ENCODE results near the gene GOLGA6L2. TPM values are rescaled to one million over a fixed set of nuclear protein-coding genes. Genes with fewer than 3 reads are reported as not detected.

The GOLGA6L2 gene
- polyA plus RNA-seq, 3 donors = not detected

- H3K4me3 Mint-ChIP-seq = no peak overlapping the region
These were observed 24.7 kb downstream of the GOLGA6L2 start for GRCh38 chr15:23422099-23422945.

More at GRCh38 chr15:23422099-23422945, 24.7 kb downstream of the GOLGA6L2 start:
- Histone ChIP-seq H3K27me3 (ENCODE audit: control insufficient read depth in 2 of 2, insufficient read depth in 2 of 2, low read length in 2 of 2) (no peaks in the 10 kb centered on the region), H2AFZ (ENCODE audit: insufficient read depth, low read depth, low read length, poor library complexity, severe bottlenecking) (no peak overlapping the region), H3K4me3 (replicated peaks in 1 of 3; ENCODE audit: low read depth in 2 of 3, low read length in 3 of 3) (no peak overlapping the region), H3K9ac (ENCODE audit: insufficient read depth, low read length, poor library complexity, severe bottlenecking) (no peak overlapping the region), H3K27ac (ENCODE audit: low read depth in 1 of 2, low read length in 2 of 2) (no peak overlapping the region), H3K79me2 (ENCODE audit: insufficient read depth, low read length) (no peaks in the 10 kb centered on the region), H3K36me3 (replicated peaks in 1 of 2; ENCODE audit: control insufficient read depth in 1 of 2, insufficient read depth in 2 of 2, low read length in 2 of 2) (no peaks in the 10 kb centered on the region), H3K4me2 (replicated peaks; ENCODE audit: extremely low read depth, low read length, poor library complexity, severe bottlenecking) (no peak overlapping the region), H3K4me1 (ENCODE audit: control insufficient read depth in 1 of 2, insufficient read depth in 2 of 2, low read length in 2 of 2) (no peaks in the 10 kb centered on the region), H4K20me1 (ENCODE audit: insufficient read depth, low read length) (no peaks in the 10 kb centered on the region), H3K9me3 (replicated peaks in 1 of 2; ENCODE audit: control insufficient read depth in 1 of 2, insufficient read depth in 1 of 2, low read length in 2 of 2) (no peaks in the 10 kb centered on the region)
- intact Hi-C loops (cut with micrococcal nuclease) = no loop called here
- 93% methylated on average over 17 of the region's 18 CpGs for WGBS (ENCODE audit: insufficient coverage)
- TF ChIP-seq CTCF (IDR thresholded peaks at IDR 0.05) = no peak
- DNase-seq = no peak
- H3K4me1 Mint-ChIP-seq = no peaks in the 10 kb centered on the region
- peak overlapping the region in 1 of 7 donors; percentile 25 for H3K27ac Mint-ChIP-seq
- no peaks in the 10 kb centered on the region for H3K36me3 Mint-ChIP-seq
- H3K9me3 Mint-ChIP-seq = peaks cover 0 to 10% (median 0%) of the 10 kb centered on the region in 7 donors
- peaks cover 0 to 2% (median 2%) of the 10 kb centered on the region in 3 donors for H3K27me3 Mint-ChIP-seq (ENCODE audit: low read depth in 3 of 3)

Data from CD14-positive monocyte (primary cell).